Stimulated activated CD4-positive, alpha-beta T cell treated with anti-CD3 and anti-CD28 coated beads, Interleukin-12 subunit alpha, Interleukin-12 subunit beta, amount 100 ng/mL, for 24 hours (primary cell): Measurements from ENCODE around the gene GIPC2.
"Not testable (repeated sequence)": the region's sequence is repeated elsewhere in the genome, so short reads cannot be mapped to it uniquely, and the experiment has no call there.

Source experiments
- DNase-seq, 2 experiments: peaks; one replicate each; pipeline ENCODE4 v3.0.0-alpha.2; 2020; ENCODE audit warnings: low read depth in 2 of 2

The GIPC2 gene

GRCh38 chr1:78068681-78069283 lies 23.0 kb downstream of the GIPC2 start:
- DNase-seq, result no peak

DNA sequence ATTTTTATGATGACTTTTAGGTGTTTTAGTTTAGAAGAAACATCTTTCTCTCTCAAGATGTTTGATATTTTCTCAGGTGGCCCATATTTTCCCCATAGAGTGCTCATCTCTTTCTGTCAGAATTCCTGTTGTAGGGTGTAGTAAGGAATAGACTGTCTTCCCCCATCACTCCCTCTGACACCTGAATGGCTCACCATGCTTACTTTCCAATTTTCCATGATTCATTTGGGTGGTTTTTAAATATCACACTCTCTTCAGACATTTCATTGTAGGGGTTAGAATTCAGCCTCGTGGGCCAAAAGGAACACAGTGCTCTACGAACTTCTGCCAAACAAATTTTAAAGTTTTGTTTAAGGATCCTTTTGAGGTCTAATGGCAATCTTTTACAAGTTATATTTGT lies 24.0 kb downstream of the GIPC2 start:
- DNase-seq, result no peak

GRCh38 chr1:78070210-78070609 lies 24.4 kb downstream of the GIPC2 start:
- DNase-seq, result no peak

DNA sequence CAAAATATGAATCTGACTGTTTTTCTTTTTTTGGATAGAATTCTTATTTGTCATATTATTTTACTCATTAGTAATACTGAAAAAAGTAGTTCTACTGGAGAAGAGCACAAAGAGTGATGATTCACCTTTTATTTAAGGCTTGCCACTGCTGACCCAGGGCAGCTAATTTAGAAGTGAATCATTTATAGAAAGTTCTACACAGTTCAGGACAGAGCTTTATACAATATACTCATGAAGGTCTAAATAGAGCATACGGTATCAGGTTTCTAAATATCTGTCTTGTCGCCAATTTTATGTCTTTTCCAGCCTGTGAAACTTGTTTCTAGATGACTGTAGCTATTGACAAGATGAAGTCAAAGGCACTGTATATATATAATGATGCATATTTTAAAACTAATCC lies 25.0 kb downstream of the GIPC2 start:
- no peak for DNase-seq

DNA sequence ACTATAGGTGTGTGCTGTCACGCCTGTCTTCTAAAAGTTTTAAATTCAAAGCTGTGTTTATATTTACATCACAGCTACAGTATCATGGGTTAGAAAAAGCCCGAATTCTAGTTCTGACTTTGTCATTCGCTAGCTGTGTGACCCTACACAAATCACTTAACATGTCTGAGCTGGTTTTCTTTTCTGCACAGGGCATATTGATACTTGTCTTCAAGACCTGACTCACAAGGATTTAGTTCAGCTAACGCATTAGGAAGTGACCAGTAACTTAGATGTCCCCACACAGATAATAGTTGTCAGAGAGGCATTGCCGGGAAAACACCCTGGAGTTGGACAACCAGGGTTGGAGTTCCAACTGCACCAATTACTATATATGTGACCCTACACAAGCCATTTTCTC lies 25.9 kb downstream of the GIPC2 start:
- DNase-seq, result no peak

DNA sequence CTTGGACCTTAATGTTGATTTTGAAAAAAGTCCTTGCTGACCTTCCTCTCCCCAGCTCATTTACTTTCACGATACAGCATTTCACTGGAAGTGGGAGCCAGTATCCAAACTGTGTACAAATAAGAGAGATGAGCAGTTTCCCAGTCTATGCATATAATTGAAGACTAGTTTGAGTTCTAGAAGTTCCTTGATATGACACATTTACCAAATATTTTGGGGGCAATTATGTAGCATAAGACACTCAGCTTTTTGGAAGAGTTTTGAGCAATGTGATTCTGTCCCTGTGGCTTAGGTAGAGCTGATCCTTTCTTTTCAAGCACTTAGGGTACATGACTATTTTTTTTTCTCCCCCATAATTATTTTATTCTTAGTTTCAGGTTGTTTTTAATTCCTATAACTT lies 26.4 kb downstream of the GIPC2 start:
- no peak for DNase-seq

DNA sequence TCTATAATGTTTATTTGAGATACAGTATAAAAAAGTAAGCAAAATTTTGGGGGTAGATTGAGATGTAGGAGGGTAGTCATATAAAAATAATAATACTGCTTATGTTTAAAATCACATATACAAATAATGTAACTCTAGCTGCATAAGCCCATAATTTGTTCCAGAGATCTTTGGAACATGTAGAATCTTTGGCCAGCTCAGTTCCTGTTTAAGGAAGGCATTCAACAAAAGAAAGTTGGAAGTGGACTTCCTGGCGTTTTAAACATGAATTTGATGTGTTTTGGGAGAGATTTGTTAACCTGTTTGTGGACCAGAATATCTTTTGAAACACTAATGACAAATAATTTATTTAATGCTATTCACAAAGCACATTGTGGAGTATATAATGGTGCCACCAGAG lies 27.7 kb downstream of the GIPC2 start:
- no peak for DNase-seq

GRCh38 chr1:78075621-78076020 lies 29.9 kb downstream of the GIPC2 start:
- no peak for DNase-seq

DNA sequence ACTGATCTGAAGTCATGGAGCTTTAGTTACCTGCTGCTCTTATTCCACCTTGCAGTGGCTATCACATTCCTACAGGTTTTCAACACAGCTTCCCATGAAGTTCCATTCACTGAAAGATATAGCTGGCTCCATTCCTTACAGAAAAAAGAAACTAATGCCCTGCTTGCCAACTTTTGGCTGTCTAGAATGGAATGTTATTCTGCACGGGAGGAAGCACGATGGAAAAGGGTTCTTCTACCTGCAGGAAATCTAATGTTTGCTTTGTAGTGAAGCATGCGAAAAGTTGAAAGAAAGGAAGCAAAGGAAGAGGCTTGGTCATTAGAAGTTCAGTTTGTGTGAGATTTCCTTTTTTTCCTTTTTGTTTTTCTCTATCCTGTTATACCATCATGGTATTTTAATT lies 32.6 kb downstream of the GIPC2 start:
- DNase-seq, result no peak

DNA sequence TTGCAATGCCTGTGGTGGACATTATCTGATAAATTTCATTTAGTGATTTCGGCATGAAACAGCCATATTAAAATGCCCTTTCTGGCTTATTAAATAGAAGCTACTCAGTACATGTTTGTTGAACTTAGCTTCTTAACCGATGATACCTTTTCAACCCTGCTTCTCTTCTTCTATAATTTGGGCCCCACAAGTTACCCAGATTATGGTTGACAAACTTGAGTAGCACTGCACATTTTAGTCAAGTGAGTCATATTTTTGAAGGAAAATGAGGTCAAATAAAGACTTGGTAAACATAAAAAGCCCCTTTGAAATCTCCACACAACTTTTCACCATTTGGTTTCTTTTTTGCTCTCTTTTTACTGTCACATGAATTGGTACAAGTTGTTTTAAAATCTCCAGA lies 33.8 kb downstream of the GIPC2 start:
- DNase-seq, result no peak

DNA sequence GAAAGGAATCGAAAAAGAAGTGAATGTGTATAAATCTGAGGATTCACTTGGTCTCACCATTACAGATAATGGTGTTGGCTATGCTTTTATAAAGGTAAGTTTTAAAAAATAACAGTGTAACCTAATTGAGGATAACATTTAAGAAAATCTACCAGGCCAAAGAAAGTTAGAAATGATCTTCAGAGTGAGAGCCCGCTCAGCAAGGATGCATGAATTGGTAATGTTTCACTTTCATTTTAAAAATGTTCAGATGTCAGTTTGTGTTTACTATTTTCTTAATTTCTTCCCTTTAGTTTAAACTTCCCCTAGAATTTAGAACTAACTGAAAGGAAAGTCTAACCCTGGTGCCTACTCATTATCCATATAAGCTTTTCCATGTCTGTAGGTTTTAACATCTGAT lies 35.0 kb downstream of the GIPC2 start:
- no peak for DNase-seq

DNA sequence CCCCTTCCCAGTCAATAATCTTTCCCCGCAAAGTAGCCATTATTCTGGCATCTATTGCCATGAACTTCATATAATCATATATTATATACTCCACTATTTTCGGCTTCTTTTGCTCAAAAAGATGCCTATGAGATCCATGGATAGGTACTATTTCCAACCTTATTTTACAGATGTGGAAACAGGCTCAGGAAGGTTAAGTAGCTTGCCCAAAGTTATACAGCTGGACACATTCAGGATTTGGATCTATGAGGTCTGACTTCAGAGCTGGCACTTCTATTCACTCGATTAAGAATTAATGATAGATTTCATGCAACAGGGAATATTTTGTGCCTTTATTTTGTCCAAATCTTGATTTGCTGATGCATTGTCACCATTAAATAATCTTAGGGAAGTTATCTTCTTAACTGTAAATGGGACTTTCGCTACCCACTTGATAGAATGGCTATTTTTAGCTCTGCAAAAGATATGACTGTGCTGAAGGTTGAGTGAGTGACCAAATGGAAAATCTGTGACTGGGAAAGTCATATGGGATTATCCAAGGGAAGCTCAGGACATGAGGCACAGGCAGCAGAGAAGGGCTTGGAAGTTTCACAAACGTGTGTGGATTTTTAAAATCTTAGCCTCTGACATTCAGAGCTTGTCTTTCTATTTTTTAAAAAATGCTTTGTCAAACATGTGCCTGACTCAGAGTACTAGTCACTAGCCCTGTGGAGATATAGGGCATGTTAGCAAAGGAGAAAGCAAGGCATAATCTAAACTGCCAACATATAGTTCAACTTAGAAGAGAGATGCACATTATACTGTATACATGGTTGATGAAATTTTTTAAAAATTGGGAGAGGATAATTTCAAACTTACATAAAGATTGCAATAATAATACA lies 36.5 kb downstream of the GIPC2 start:
- DNase-seq, result no peak

- DNase-seq, result not testable (repeated sequence)
Observed at GRCh38 chr1:78084639-78085038, 38.9 kb downstream of the GIPC2 start.

DNA sequence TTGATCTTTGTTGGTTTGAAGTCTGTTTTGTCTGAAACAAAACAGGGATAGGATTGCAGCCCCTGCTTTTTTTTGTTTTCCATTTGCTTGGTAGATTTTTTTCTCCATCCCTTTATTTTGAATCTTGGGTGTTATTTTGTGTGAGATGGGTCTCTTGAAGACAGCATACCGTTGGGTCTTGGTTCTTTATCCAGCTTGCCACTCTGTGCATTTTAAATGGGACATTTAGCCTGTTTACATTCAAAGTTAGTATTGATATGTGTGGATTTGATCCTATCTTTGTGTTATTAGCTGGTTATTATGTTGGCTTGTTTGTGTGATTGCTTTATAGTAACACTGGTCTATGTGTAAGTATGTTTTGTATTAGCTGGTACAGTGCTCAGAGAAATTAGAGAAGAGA lies 40.9 kb downstream of the GIPC2 start:
- DNase-seq, result no peak

GRCh38 chr1:78088015-78088414 lies 42.2 kb downstream of the GIPC2 start:
- no peak for DNase-seq

- DNase-seq, result no peak
Observed at GRCh38 chr1:78088486-78088885, 42.7 kb downstream of the GIPC2 start.

DNA sequence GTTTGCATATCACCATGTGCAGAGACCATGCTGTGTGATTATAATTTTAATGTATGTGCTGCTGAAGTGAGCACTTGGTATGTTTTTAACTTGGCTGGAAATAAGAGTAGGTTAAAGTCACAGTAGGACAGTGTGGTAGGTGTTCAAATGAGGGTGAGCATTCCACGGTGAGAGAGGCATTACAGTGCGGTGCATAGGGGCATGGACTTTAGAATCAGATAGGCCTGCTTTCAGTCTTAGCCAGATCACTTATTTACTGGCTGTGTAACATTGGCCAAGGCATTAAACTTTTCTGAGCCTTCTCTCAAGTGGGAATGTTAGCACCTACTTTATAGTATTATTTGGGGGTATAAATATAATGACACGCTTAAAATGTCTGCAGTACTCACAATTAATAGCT lies 43.2 kb downstream of the GIPC2 start:
- DNase-seq, result no peak

GRCh38 chr1:78090472-78091133 lies 44.8 kb downstream of the GIPC2 start:
- DNase-seq, result no peak

DNA sequence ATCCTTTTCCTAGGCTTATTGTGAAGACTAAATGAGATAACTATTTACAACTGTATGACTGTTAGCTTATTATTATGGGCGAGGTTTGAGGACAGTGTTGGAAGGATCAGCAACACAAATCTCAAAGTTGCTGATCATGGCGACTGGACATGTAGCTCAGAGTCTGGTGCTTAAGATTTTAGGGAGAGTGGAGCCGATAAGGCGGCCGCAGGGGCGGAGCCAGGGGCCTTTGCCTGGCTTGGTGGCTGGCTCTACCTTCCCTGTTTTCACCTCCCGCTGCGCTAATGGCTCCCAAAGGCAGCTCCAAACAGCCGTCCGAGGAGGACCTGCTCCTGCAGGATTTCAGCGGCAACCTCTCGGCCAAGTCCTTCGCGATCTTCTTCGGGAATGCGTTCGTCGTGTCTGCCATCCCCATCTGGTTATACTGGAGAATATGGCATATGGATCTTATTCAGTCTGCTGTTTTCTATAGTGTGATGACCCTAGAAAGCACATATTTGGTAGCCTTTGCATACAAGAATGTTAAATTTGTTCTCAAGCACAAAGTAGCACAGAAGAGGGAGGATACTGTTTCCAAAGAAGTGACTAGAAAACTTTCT lies 45.5 kb downstream of the GIPC2 start:
- no peak for DNase-seq

DNA sequence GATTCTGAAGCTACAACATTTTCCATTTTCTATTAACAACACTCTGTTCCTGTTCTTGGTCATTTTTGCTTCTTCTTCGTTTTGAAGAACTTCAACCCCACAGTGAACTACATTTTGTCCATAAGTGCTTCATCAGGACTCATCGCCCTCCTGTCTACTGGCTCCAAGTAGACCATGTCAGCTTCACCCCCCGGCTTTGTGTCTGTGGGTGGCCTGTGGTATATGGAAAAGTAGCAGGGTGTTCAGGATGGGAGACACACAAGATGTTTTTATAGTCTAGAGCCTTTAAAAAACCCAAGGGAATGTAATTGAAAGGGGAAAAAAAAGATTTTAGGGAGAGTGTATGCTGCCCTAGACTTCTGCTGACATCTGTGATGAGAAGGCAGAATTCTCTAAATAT lies 46.1 kb downstream of the GIPC2 start:
- DNase-seq, result no peak

- no peak for DNase-seq
Observed at GRCh38 chr1:78092643-78093042, 46.9 kb downstream of the GIPC2 start.

GRCh38 chr1:78093560-78093959 lies 47.8 kb downstream of the GIPC2 start:
- DNase-seq, result no peak

- DNase-seq, result no peak
Observed at GRCh38 chr1:78094639-78095038, 48.9 kb downstream of the GIPC2 start.
